HG03354 (cell line): ENCODE results near the gene MYLK.

ENCODE experiments used
- ATAC-seq: cut with Tn5 transposase; IDR thresholded peaks from one replicate; pipeline ENCODE4 v1.9.1; 2021; ENCODE audit warnings: mild to moderate bottlenecking; ENCODE audit not compliant: unreplicated experiment, poor library complexity, severe bottlenecking

Gene MYLK

GRCh38 chr3:123880998-123881561, 3.1 kb downstream of the MYLK start:
- ATAC-seq = no peak

GRCh38 chr3:123878807-123879206, 5.3 kb downstream of the MYLK start:
- ATAC-seq = no peak

- no peak for ATAC-seq
Measured at GRCh38 chr3:123877965-123878364, 6.2 kb downstream of the MYLK start.

- no peak for ATAC-seq
Measured at GRCh38 chr3:123877466-123877865, 6.7 kb downstream of the MYLK start.

GRCh38 chr3:123876858-123877257, 7.3 kb downstream of the MYLK start:
- ATAC-seq = no peak

- ATAC-seq = no peak
Measured at GRCh38 chr3:123872621-123873020, 11.5 kb downstream of the MYLK start.

- ATAC-seq = no peak
Measured at GRCh38 chr3:123871946-123872345, 12.2 kb downstream of the MYLK start.

- ATAC-seq = no peak
Measured at GRCh38 chr3:123870033-123870432, 14.1 kb downstream of the MYLK start.

GRCh38 chr3:123869165-123869564, 15.0 kb downstream of the MYLK start:
- no peak for ATAC-seq

GRCh38 chr3:123864706-123865105, 19.4 kb downstream of the MYLK start:
- no peak for ATAC-seq

- ATAC-seq = no peak
Measured at GRCh38 chr3:123862152-123862551, 22.0 kb downstream of the MYLK start.

GRCh38 chr3:123861081-123861836, 22.9 kb downstream of the MYLK start:
- no peak for ATAC-seq

GRCh38 chr3:123859177-123859576, 25.0 kb downstream of the MYLK start:
- no peak for ATAC-seq

- no peak for ATAC-seq
Measured at GRCh38 chr3:123854905-123855304, 29.2 kb downstream of the MYLK start.

- no peak for ATAC-seq
Measured at GRCh38 chr3:123853686-123854372, 30.3 kb downstream of the MYLK start.

GRCh38 chr3:123847209-123847608, 36.9 kb downstream of the MYLK start:
- no peak for ATAC-seq

GRCh38 chr3:123843668-123844067, 40.5 kb downstream of the MYLK start:
- no peak for ATAC-seq

GRCh38 chr3:123842711-123843110, 41.4 kb downstream of the MYLK start:
- ATAC-seq = no peak

GRCh38 chr3:123841476-123842238, 42.5 kb downstream of the MYLK start:
- ATAC-seq = no peak

- ATAC-seq = no peak
Measured at GRCh38 chr3:123840961-123841360, 43.2 kb downstream of the MYLK start.
